EH (cell line): ENCODE measurements around the gene GPR22.

Experiments used
- DNase-seq: peaks from one replicate; pipeline ENCODE4 v3.0.0-alpha.2; 2015; ENCODE audit warnings: low read depth

Gene GPR22, protein sequence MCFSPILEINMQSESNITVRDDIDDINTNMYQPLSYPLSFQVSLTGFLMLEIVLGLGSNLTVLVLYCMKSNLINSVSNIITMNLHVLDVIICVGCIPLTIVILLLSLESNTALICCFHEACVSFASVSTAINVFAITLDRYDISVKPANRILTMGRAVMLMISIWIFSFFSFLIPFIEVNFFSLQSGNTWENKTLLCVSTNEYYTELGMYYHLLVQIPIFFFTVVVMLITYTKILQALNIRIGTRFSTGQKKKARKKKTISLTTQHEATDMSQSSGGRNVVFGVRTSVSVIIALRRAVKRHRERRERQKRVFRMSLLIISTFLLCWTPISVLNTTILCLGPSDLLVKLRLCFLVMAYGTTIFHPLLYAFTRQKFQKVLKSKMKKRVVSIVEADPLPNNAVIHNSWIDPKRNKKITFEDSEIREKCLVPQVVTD

DNA sequence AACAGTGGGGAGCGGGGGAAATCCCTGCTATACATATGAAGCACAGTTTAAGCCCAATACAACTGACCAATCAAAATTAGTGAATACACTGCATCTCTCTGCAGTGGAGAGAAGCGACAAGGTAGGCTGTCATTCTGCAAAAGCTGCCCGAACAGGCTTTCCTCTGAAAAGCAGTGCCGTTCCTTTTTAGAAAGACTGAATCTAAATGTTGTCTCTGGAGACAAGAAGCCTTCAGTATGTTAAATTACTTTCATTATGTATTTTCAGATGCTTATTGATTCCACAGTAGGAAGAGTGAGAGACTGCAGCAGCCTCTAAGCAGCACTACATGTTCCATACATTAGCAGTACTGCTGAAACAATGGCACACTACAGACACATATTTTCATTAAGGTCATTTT, at the start of gene GPR22:
Gene GPR22, plus strand, starts transcription at position 129 of the 400 bp plus-strand sequence. CDS start 4,004 bp downstream, outside the sequence.
- DNase-seq, result no peak

DNA sequence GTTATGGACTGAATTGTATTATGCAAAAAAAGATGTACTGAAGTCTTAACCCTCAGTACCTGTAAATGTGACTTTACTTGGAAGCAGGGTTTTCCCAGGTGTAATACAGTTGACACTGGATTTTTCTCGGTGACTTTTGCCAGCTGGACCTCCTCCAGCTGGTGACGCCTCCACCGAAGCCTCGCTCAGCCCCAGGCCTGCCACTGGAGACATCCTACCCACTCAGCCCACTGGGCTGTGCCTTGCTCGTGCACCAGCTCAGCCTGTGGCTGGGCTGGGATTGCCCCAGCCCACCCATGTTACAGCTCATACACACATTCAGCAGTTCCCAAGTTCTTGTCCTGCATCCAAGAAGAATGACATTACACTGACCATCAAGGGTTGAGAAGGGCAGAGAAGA, 42.4 kb upstream of the GPR22 start:
- DNase-seq, result no peak

DNA sequence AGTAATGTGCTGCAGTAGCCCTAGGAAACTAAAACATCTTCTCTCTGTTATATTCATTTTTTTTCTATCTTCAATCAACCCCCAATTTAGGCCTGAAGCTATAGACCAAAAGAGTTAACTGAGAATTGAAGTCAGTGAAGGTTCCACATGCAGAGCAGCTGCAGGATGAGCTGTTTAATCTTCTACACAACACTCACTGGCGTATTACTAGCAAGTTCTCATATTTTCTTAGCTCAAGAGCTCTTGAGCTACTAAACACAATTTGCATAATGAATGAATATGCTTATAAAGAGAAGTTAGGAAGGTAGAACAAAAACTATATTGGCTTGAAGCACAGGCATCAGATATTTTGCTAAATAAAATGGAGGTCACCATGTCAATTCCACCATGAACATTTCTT, 41.2 kb upstream of the GPR22 start:
- DNase-seq, result no peak

DNA sequence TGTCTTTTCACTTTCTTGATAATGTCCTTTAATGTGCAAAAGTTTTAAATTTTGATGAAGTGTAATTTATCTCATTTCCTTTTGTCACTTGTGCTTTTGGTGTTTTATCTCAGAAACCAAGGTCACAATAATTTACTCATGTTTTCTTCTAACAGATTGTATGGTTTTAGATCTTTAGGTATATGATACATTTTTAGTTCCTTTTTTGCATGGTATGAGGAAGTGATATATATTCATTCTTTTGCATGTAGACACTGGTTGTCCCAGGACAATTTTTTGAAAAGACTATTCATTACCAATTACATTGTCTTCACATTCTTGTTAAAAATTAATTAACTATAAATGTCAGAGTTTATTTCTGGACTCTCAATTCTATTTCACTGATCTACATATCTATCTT, 39.8 kb upstream of the GPR22 start:
- no peak for DNase-seq

DNA sequence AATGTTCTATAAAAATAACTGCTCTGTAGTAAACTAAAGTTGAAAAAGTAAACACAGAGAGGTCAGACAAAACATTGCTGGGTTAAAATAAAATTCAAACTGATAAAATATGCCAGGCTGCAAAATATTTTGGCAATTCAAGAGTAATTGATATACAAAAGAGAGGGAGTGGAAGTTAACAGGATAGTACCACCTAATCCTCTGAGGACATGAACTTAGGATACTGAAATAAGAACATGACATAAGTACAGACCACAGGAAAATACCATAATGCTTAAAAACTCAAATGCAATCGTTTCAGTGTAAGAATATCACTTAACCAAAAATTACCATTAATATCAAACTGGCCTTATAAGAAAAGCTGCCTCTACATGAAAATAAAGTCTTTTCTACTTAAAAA, 37.6 kb upstream of the GPR22 start:
- DNase-seq, result no peak

DNA sequence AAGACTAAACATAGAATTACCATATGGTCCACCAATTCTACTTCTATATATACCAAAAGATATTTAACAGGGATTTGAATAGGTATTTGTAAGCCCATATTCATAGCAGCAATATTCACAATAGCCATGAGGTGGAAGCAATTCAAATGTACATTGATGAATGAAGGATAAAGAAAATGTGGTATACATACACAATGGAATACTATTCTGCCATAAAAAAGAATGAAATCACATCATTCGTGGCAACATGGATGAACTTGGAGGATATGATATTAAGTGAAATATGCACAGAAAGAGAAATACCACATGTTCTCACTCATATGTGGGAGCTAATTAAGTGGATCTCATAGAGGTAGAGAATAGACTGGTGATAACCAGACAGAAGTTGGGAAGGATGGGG, 34.1 kb upstream of the GPR22 start:
- DNase-seq, result no peak

DNA sequence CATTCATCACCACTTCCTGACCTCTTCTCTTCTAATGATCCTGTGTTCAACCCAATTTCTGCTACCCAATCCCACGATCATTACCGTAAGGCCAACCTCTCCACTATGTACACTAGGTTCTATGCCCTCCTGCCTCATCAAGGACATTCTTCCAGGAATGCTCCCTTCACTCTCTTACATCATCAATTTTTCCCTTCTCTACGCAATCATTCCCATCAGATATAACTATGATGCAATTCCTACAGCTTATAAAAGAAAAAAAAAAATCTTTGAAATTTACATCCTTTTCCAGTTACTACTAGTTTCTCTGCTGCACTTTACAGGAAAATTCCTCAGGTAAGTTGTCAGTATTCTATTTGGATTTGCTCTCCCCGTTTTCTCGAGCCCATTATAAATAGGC, 30.8 kb upstream of the GPR22 start:
- DNase-seq, result no peak

DNA sequence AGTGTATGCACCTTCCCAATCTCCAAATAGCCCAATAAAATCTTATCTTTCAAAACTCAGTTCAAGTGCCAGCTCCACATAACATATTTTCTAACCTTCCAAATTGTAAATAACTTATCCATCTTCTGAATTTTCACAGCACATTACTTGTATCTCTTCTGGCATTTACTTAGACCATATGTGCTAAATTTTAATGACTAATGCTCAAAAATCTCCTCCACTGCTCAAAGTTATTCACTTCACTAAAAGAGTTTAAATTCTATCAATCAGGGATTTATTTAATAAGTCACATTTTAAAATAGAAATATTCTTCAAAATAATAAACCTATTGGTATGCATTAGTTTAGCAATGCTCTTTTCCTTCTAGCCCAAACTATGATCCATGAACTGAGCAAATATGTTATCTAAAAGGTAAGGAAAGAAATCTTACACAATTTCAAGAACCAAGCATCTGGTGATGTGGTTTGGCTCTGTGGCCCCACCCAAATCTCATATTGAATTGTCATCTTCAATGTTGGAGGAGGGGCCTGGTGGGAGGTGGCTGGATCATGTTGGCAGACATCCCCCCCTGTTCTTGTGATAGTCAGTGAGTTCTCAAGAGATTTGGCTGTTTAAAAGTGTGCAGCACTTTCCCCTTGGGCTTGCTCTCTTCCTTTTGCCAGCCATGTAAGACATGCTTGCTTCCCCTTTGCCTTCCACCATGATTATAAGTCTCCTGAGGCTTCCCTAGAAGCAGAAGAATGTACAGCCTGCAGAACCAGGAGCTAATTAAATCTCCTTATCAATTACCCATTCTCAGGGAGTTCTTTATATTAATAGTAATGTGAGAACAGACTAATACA, 28.1 kb upstream of the GPR22 start:
- DNase-seq, result peak; percentile 41

DNA sequence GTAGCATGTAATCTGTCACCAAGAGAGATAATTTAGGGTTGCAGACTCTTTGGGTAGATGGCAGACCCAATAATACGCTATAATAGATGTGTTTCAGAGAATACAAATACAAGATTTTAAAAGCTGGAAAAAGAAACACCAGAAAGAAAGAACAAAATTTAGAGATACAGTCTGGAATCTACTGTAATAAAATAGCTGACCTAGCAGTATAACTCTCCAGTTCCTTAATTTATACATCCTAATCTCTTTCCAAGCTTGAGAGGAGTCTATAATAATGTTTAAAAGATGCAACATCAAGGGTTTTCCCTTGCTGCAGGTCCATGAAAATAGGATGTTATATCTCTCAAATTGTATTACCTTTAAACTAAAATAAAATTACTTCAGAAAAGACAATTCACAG, 27.2 kb upstream of the GPR22 start:
- no peak for DNase-seq

DNA sequence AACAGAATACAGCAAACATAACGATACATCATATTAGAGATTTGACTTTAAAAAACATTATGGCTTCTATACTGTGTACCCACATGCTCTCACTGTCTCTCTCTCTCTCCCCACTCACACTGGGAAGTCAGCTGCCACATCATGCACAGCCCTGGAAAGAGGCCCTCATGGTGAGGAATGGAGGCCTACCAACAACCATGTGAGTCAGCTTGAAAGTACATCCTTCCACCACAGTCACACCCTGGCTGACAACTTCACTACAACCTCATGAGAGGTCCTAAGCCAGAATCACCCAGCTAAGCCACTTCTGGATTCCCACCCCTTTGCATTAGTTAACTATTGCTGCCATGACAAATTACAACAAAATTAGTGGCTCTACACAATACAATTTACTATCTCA, 23.3 kb upstream of the GPR22 start:
- DNase-seq, result peak; percentile 61

DNA sequence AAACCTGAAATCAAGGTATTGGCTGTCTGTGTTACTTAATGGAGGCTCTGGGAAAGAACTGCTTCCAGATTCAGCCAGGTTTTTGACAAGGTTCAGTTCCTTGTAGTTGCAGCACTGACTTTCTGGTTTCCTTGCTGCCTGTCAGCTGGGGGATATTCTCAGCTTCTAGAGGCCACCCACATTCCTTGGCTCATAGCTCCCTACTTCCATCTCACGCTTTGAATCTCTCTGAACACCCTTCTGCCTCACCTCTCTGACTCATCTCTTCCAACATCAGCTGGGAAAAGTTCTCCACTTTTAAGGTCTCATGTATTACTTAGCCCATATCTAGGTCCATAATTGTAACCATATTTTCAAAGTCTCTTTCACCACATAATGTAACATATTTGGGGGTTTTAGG, 22.9 kb upstream of the GPR22 start:
- peak; percentile 28 for DNase-seq

DNA sequence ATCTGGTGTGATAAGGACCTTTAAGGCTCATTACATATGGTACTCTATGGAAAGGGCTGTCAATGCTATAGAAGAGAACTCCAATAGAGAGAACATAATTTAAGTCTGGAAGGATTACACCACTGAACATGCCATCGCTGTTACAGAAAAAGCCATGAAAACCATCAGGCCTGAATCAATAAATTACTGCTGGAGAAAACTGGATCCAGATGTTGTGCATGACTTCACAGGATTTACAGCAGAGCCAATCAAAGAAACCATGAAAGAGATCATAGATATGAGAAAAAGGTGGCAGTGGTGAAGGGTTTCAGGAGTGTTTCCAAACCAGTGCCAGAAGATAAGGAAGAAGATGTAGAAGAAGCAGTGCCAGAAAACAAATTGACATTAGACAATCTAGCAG, 18.9 kb upstream of the GPR22 start:
- DNase-seq, result peak; percentile 21

DNA sequence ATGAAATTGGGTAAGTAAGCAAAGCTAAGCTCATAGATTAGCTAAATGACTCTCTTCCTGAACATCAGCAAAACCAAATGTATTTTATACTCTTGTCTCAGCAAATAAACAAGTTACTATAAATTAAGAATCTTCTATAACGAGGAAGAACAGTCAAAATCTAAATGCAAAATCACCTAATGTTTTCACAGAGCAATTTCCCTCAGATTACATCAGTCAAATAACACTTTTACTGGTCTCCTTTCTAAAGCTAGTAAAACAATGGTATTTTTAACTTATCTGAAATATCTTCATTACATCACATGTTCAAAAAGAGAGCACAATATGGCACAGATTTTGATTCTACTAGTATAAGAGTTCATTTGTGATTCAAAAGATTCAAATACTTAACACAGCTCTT, 16.5 kb upstream of the GPR22 start:
- DNase-seq, result peak; percentile 12

DNA sequence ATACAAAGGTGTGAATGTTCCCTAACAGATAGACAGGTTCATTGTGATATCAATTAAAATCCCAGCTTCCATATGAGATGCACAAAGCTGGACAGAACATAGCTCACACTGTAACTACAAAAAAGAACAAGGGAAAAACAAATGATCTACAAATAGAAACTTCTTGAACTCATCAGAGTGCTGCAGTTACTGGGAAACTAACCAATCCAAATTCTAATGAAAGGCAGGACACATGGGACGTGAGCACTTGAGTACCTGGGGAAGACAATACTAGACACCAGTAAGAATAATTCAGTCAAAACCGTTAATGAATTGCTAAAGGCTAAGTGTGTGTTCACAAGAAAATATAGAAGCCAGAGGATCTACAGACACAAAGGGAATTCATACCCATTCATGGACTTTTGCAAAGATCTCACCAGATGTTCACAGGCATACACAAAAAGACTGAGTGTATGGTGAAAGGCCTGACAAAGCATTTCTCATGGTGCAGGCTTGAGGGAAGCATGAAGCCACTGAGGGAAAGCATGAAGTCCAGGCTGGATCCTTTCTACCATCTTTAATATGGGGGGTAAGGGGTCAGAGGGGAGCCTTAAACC, 7.8 kb upstream of the GPR22 start:
- no peak for DNase-seq

DNA sequence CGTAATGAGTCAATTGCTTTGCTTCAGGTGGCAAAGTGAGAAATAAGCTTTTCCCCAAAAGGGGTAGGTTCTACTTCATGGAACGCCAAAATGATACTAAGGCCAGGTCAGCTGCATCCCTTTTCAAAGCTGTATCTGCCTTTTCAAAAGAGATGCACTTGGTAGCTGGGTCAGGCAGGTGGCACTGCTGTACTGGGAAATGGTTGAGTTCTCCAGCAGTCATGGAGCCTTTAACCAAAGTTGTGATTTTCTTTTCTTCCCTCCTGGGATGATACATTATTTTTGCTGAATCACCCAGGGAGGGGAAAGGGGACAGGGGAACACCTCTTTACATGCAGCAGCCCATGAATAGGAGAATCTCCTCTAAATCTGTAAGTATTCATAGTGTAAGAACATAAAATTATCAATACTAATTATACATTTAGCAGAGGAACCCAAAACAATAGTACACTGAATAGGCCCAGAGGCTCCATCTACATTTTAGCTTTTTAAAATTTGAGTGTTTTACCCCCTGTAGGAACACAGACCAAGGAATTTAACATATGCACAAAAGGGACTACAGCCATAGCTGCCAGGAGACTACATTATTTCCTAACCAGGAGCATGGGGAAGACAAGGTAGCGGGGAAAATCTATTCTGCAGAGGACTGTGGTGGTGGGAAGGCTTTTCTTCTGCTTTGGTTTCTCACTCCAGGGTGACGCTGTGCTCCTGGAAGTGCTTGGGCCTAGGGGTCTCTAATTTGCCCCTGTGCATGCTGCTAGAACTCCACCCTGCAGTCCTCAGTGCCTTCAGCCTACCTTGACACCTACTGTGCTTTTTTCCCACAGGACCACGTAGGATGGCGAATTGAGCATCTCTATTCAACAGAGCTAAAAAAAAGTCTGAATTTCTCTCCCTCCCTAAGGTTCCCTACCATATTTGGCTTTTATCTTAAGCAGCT, 6.4 kb upstream of the GPR22 start:
- DNase-seq, result peak; percentile 77

DNA sequence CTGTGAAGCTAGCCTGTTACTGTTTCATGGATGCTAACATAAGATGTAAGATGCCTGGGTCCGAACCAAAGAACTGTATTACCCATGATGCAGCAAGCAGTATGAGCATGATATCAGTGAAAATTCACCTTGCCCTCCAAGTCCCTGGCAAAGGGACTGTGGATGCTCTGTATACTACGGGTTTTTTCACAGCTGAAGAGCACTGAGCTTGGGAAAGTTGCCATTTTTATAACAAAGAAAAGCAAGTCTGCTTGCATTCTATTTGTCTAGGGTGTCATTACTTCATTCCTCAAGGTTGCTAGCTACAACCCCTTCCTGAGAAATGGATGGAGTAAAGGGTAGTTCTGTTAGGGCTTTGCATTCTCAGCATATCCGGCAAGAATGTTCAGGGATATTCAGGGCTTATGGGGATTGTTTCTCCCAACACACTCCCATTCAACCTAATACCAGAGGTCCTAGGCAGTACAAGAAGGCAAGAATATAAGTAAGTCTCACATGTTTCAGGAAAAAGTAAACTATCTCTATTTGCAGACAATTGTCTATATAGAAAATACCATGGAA, 5.1 kb upstream of the GPR22 start:
- no peak for DNase-seq

DNA sequence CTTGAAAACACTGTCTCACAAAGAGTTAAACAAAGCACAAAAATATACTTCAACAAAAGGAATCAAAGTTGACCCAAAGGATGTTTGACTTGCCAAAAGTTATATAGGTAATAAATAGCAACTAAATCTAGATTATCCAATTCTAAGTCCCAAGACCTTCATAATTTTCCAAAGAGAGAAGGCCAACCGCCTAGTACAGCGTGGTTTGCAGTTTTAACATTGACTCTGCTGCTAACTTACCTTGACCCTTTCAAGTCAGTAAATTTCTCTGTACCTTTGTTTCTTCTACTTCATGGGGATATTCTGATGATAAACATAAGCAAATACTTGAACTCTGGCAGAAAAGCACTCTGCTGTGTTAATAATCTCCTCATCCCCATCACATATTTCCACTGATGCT, 1.9 kb upstream of the GPR22 start:
- no peak for DNase-seq

DNA sequence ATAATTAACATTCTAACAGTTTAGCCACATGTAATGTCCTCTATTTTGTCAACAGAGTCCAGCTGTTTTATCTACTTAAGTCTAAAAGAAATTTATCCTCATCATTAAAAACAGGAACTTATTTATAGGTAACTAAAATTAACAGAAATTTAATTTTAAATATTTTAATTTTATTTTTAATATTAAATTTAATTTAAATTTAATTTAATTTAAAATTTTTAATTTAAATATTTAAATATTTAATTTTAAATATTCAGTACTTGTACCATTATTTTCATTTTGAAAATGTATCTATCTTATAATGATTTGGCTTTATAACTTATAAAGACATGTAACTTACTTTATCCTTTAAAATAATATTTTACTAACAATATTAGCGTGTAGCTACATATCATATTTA, 1.0 kb upstream of the GPR22 start:
- no peak for DNase-seq

DNA sequence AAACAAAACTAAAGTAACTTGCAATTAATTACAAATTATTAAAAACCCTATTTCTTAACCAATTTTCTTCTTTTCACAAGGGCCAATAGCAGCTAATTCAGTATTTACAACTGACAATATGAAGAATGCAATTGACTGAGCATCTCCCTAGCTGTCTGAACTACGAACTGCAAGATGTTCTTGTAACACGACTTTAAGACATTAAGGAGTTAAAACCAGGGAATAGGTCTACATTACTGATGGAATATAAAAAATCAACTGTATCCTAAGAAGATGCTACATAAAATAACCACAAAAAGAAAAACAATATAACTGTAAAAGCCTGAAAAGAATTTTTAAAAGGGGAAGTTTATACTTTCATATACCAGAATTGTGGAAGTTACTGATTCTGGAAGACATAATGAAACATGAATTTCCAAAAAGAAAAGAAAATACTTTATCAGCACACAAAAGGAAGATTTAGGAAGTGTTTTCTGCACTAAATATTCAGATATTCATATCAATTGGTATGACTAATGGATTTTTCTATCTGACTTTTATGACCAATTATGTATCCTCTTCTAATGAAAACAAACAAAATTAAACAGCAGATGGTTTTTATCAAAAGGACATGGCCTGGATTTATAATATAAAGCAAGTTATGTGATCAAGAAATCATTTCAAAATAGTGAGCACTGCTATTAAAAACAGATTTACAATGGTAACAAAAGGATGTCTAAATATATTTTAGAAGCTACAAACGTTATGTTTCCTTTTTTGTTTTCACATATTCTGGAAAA, 1.6 kb downstream of the GPR22 start:
- peak; percentile 35 for DNase-seq

DNA sequence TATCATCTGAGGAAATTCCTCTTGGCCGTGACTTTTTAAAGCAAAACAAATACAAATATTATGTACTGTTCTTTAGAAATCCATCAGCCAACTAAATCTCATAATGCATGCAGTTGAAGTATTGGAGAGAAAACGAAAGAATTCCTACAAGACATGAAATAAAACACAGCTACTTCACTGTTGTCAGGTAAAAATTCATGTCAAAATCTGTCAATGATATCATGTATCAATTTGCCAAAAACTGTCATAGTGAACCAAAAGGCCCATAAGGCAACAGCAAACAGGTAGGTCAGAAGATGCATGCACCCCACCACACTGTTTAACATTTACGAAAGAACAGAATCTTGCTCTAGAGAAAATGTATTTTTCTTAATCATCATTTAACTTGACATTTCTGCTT, 2.3 kb downstream of the GPR22 start:
- DNase-seq, result no peak

DNA sequence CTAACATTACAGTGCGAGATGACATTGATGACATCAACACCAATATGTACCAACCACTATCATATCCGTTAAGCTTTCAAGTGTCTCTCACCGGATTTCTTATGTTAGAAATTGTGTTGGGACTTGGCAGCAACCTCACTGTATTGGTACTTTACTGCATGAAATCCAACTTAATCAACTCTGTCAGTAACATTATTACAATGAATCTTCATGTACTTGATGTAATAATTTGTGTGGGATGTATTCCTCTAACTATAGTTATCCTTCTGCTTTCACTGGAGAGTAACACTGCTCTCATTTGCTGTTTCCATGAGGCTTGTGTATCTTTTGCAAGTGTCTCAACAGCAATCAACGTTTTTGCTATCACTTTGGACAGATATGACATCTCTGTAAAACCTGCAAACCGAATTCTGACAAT, 4.3 kb downstream of the GPR22 start:
- DNase-seq, result no peak
